Measurements from ENCODE around the gene LPCAT1. TPM values are rescaled to one million over a fixed set of nuclear protein-coding genes. Genes with fewer than 3 reads are reported as not detected.

Gene LPCAT1
- total and polyA plus RNA-seq, 2 of the 13 experiments (the other 11 are each of a cell fraction or from before 2014, with no cell fraction given), result 29.8 to 90.6 TPM

GRCh38 chr5:1565737-1566734 is 42.3 kb upstream of the LPCAT1 start (continued):
- TF ChIP-seq ZNF572 (CRISPR knock-in tag; IDR thresholded peaks at IDR 0.05) (peak; percentile 83), JDP2 (CRISPR knock-in tag; IDR thresholded peaks at IDR 0.05; ENCODE audit: borderline replicate concordance) (no peak), JUND (CRISPR knock-in tag; IDR thresholded peaks at IDR 0.05) (no peak), ZNF713 (CRISPR knock-in tag; IDR thresholded peaks at IDR 0.05) (0 out of 2 replicates have a peak, but pooled peaks have one; percentile 10), ZBTB1 (CRISPR knock-in tag; IDR thresholded peaks at IDR 0.05; ENCODE audit: borderline replicate concordance) (no peak), RBM22 (optimal IDR thresholded peaks at IDR 0.05; ENCODE audit: low read length) (peak; percentile 37), ELF3 (CRISPR knock-in tag; IDR thresholded peaks at IDR 0.05) (0 out of 2 replicates have a peak, but pooled peaks have one; percentile 7), MTA1 (CRISPR knock-in tag; IDR thresholded peaks at IDR 0.05; ENCODE audit: borderline replicate concordance) (peak; percentile 74; the same call in 1 of the 2 replicates), AGO2 (optimal IDR thresholded peaks at IDR 0.05; ENCODE audit: low read depth, low read length) (peak; percentile 59), SP2 (CRISPR knock-in tag; IDR thresholded peaks at IDR 0.05) (peak; percentile 39; the same call in 1 of the 2 replicates), RFX5 (IDR thresholded peaks at IDR 0.05; ENCODE audit: low read depth, low read length) (no peak), ZNF576 (CRISPR knock-in tag; IDR thresholded peaks at IDR 0.05) (0 out of 2 replicates have a peak, but pooled peaks have one; percentile 27), BRD4 (CRISPR knock-in tag; IDR thresholded peaks at IDR 0.05) (0 out of 2 replicates have a peak, but pooled peaks have one; percentile 53), HIC2 (CRISPR knock-in tag; IDR thresholded peaks at IDR 0.05; ENCODE audit: low read depth) (0 out of 2 replicates have a peak, but pooled peaks have one; percentile 14), BCL3 (CRISPR knock-in tag; IDR thresholded peaks at IDR 0.05) (peak; percentile 26; the same call in 1 of the 2 replicates), ATF7 (IDR thresholded peaks at IDR 0.05) (no peak), ATF7 (CRISPR knock-in tag; IDR thresholded peaks at IDR 0.05) (peak; percentile 49; the same call in 1 of the 2 replicates), ZSCAN25 (CRISPR knock-in tag; IDR thresholded peaks at IDR 0.05) (0 out of 2 replicates have a peak, but pooled peaks have one; percentile 25), ZNF337 (CRISPR knock-in tag; IDR thresholded peaks at IDR 0.05; ENCODE audit: borderline replicate concordance, low read depth) (0 out of 2 replicates have a peak, but pooled peaks have one; percentile 28), ZNF383 (CRISPR knock-in tag; IDR thresholded peaks at IDR 0.05; ENCODE audit: borderline replicate concordance) (no peak), ZNF501 (CRISPR knock-in tag; IDR thresholded peaks at IDR 0.05) (peak; percentile 65; the same call in 1 of the 2 replicates), THAP8 (CRISPR knock-in tag; IDR thresholded peaks at IDR 0.05; ENCODE audit: borderline replicate concordance) (0 out of 2 replicates have a peak, but pooled peaks have one; percentile 56), AGO1 (IDR thresholded peaks at IDR 0.05; ENCODE audit: low read depth, low read length, poor library complexity, severe bottlenecking) (peak; percentile 7), ZNF883 (CRISPR knock-in tag; IDR thresholded peaks at IDR 0.05; ENCODE audit: not compliant biosample characterization) (peak; percentile 37), ZFX (CRISPR knock-in tag; IDR thresholded peaks at IDR 0.05; ENCODE audit: low read depth) (peak; percentile 46; the same call in 1 of the 2 replicates)

All from HepG2 (cell line).